ENCODE data around the gene CD8B. TPM values are rescaled to one million over a fixed set of nuclear protein-coding genes. Genes with fewer than 3 reads are reported as not detected.
A peak's percentile ranks its signal among the peaks of the same experiment; 100 is the strongest.

The CD8B gene
- total RNA-seq, 2 donors from 2014 or later: 1.5 to 1.8 TPM

DNA sequence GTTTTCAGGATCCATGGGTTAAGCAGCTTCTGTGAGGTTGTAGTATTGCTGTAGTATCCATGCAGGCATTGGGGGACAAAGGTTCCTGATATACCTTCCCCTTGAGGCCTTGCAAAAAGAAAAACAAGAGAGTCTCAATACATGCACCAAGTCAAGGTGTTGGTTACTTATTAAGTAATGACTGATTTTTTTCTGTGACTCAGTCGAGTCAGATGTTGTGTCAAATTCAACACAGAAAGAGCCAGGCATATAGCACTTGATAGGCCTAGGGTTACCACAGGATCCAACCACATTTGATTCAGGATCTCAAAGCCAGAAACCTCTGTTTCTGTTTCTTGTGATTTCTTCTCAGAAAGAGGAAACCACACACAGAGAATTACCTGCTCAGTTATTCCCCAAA, 46.1 kb downstream of the CD8B start:
- no peak overlapping the region for H3K9ac ChIP-seq (ENCODE audit: low read depth in 2 of 2, low read length in 2 of 2)
- no peak for DNase-seq
- no peak overlapping the region for H3K4me3 ChIP-seq
- H3K4me1 ChIP-seq: no peaks in the 10 kb centered on the region
- H3K27ac ChIP-seq: no peak overlapping the region
- intact Hi-C loops (cut with DNase I): no loop called here
- TF ChIP-seq, protein P1, sequence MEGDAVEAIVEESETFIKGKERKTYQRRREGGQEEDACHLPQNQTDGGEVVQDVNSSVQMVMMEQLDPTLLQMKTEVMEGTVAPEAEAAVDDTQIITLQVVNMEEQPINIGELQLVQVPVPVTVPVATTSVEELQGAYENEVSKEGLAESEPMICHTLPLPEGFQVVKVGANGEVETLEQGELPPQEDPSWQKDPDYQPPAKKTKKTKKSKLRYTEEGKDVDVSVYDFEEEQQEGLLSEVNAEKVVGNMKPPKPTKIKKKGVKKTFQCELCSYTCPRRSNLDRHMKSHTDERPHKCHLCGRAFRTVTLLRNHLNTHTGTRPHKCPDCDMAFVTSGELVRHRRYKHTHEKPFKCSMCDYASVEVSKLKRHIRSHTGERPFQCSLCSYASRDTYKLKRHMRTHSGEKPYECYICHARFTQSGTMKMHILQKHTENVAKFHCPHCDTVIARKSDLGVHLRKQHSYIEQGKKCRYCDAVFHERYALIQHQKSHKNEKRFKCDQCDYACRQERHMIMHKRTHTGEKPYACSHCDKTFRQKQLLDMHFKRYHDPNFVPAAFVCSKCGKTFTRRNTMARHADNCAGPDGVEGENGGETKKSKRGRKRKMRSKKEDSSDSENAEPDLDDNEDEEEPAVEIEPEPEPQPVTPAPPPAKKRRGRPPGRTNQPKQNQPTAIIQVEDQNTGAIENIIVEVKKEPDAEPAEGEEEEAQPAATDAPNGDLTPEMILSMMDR (IDR thresholded peaks at IDR 0.05): no peak
- no peaks in the 10 kb centered on the region for H3K27me3 ChIP-seq
- H3K36me3 ChIP-seq: no peaks in the 10 kb centered on the region
- no peaks in the 10 kb centered on the region for H3K9me3 ChIP-seq

DNA sequence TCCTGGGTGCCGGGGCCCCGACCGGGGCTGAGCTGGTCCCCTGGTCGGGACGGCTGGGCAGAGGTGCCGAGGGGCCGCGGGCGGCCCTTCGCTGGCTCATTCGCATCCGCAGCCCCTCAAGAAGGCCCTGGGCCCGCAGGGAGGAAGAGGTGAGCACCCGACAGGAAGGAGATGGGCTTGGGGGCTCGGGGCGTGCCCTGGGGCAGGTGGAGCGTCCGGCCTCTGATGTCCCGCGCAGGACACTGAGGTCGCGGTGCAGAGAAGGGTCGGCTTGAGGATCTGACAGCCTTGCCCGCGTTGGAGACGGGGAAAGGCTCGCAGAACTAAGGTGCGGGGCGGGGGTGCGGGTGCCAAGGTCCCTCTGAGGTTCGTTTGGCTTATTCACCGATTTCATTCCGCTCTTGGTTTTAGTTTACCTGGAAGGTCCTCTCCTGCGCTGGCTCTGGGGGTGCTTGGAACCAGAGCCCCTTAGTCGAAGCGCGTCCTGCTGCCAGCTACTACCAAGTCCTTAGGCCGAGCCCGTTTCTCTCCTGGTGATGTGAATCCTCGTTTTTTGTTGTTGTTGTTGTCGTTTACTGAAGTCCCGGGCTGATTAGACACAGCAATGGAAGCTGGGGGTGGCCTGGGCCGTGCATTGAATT, 52.1 kb downstream of the CD8B start:
- H3K4me1 ChIP-seq: no peaks in the 10 kb centered on the region
- no peak overlapping the region for H3K4me3 ChIP-seq
- intact Hi-C loops (cut with DNase I): no loop called here
- no peak for DNase-seq
- H3K36me3 ChIP-seq: no peaks in the 10 kb centered on the region
- no peaks in the 10 kb centered on the region for H3K9me3 ChIP-seq
- TF ChIP-seq, protein P1 (IDR thresholded peaks at IDR 0.05): no peak
- no peak overlapping the region for H3K27ac ChIP-seq
- H3K9ac ChIP-seq (ENCODE audit: low read depth in 2 of 2, low read length in 2 of 2): no peak overlapping the region
- peaks cover 17% of the 10 kb centered on the region for H3K27me3 ChIP-seq

DNA sequence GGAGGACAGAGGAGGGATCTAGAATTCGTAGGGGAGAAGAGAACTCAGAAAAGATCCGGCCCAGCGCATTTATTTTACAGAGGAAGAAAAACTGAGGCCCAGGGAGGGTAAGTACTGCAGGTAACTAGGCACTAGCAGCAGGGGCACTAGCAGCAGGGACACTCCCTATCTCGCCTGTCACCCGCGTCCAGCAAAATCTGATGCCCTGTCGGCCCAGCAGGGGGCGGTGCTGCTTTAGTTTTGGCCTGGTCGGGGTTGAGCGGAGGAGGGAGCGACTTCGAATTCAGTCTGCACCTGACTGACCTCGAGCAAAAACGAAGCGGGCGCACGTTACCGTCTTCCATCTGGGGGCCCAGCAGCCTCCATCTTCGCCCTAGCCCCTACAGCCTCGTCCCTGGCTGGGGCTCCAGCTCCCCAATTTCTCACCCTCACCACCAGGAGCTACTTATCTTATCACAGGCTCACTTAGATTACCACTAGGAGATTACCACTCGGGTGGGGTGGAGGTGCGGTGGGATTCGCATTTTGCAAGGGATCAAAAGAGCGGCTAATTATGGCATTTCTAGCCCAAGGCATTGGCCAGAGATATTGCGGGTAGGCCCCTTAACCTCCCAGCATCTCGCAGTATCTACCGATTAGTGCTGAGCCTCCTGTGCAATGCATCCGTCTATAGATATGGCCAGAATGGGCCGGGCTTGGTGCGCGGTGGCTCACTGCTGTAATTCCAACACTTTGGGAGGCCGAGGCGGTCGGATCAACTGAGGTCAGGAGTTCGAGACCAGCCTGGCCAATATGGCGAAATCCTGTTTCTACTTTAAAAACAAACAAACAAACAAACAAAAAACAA, 53.1 kb downstream of the CD8B start:
- intact Hi-C loops (cut with DNase I): no loop called here
- H3K36me3 ChIP-seq: no peaks in the 10 kb centered on the region
- H3K27ac ChIP-seq: no peak overlapping the region
- no peaks in the 10 kb centered on the region for H3K4me1 ChIP-seq
- TF ChIP-seq, protein P1 (IDR thresholded peaks at IDR 0.05): peak; percentile 90
- peaks cover 17% of the 10 kb centered on the region for H3K27me3 ChIP-seq
- peak; percentile 93 for DNase-seq
- H3K9me3 ChIP-seq: no peaks in the 10 kb centered on the region
- H3K9ac ChIP-seq (ENCODE audit: low read depth in 2 of 2, low read length in 2 of 2): peak overlapping the region; percentile 16 to 61
- H3K4me3 ChIP-seq: peak overlapping the region; percentile 34

DNA sequence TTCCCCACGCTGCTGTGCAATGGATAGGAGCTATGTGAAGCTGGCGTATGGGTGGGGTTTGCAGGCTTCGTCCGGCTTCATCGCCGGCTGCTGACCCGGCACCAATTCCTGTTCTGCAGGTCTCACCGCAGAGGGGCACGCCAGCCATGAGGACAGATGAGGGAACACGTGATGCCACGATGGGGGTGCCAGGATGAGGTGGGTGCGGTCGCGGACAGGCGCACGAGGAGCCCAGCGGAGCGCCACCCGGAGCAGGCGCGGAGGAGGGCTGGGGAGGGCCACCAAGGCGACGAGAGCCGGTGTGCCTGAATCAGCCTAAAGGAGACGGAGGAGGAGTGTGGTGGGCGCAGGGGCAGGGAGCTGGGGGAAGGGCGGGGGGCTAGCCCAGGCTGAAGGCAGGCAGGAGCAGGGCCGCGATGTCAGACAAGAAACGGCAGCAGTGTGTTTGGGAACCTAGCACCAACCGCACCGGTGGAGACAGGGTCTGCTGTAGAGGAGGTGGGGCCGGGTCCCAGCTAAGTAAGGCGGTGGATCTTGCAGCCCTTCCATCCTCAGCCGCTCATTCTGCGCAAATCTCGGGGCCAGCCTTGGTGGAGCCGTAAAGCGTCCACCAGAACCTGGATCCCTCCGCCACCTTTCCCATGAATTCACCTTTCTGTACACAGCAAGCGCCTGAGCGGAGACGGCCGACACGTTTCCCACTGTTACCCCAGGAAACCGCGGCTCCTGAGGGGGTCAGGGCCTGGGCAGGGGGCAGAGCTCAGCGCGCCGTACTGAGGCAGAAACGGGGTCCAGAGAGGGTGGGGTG, 54.0 kb downstream of the CD8B start:
- no peak overlapping the region for H3K27ac ChIP-seq
- H3K27me3 ChIP-seq: peaks cover 17% of the 10 kb centered on the region
- intact Hi-C loops (cut with DNase I): no loop called here
- no peaks in the 10 kb centered on the region for H3K4me1 ChIP-seq
- peak; percentile 60 for DNase-seq
- H3K9me3 ChIP-seq: no peaks in the 10 kb centered on the region
- no peaks in the 10 kb centered on the region for H3K36me3 ChIP-seq
- peak overlapping the region; percentile 34 for H3K4me3 ChIP-seq
- TF ChIP-seq, protein P1 (IDR thresholded peaks at IDR 0.05): no peak
- peak overlapping the region in 1 of 2 donors; percentile 61 for H3K9ac ChIP-seq (ENCODE audit: low read depth in 2 of 2, low read length in 2 of 2)

- Histone ChIP-seq H3K9me3 (no peaks in the 10 kb centered on the region), H3K27ac (no peak overlapping the region), H3K4me1 (no peaks in the 10 kb centered on the region), H3K36me3 (no peaks in the 10 kb centered on the region), H3K9ac (ENCODE audit: low read depth in 2 of 2, low read length in 2 of 2) (peak overlapping the region in 1 of 2 donors; percentile 61), H3K27me3 (peaks cover 17% of the 10 kb centered on the region), H3K4me3 (peak overlapping the region; percentile 34)
- TF ChIP-seq, protein P1 (IDR thresholded peaks at IDR 0.05): no peak
- no peak for DNase-seq
- intact Hi-C loops (cut with DNase I): no loop called here
Measured at GRCh38 chr2:86807133-86807467, 54.6 kb downstream of the CD8B start.
